HCT116 (cell line): ENCODE data around the gene LRRC32. TPM values are rescaled to one million over a fixed set of nuclear protein-coding genes. Genes with fewer than 3 reads are reported as not detected.
"Not testable (repeated sequence)": the region's sequence is repeated elsewhere in the genome, so short reads cannot be mapped to it uniquely, and the experiment has no call there.

Experiments used
- ATAC-seq: fragments of 200-7000 bp; cut with Tn5 transposase; 2 replicates; pipeline ENCODE4 v1.9.1; 2020; ENCODE audit warnings: mild to moderate bottlenecking, moderate library complexity
- BruUV-seq: library from RNA; stranded (reverse); fragments of 400-500 nt; replicated peaks from 2 replicates; lab custom pipeline; 2021; lab: Mats Ljungman, UMichigan
- CTCF ChIA-PET: fragments of 300-600 bp; sonication (Branson Sonifier 250); formaldehyde crosslinking; loops from one replicate; lab custom pipeline; 2021; ENCODE audit warnings: antibody characterized with exemption; lab: Charles Lee
- POLR2A ChIA-PET: fragments of 300-600, 350-600 bp; sonication (Branson Sonifier 250); formaldehyde crosslinking; loops from one replicate; lab custom pipeline; 2021; ENCODE audit warnings: antibody characterized with exemption; lab: Charles Lee
- RAD21 ChIA-PET, 2 experiments: fragments of 300-600 bp; sonication (Branson Sonifier 250); formaldehyde crosslinking; loops; one replicate each; lab custom pipeline; 2023; ENCODE audit warnings: low total read pairs in 2 of 2; ENCODE audit not compliant: uncharacterized antibody in 2 of 2, unreplicated experiment in 2 of 2, low non-redundant PET in 1 of 2; lab: Charles Lee
- DNase-seq: peaks from one replicate; pipeline ENCODE4 v3.0.0-alpha.2; 2010; ENCODE audit warnings: low read depth, low spot score
- H2AFZ ChIP-seq: fragments of 200-600 bp; shearing (Covaris generic), sonication (generic); 2 replicates; pipeline ENCODE4 v1.6.1; 2017; ENCODE audit warnings: low read depth, mixed run types, mixed read lengths, antibody characterized with exemption, low read length; ENCODE audit not compliant: poor library complexity, severe bottlenecking
- H3K27ac ChIP-seq: 2 replicates; pipeline ENCODE4 v1.5.1; 2012; ENCODE audit warnings: low read depth, low read length
- H3K27me3 ChIP-seq: fragments of 200-600 bp; sonication (generic); 2 replicates; pipeline ENCODE4 v1.6.1; 2016; ENCODE audit warnings: mixed run types, low read length, mixed read lengths; ENCODE audit not compliant: insufficient read depth
- H3K36me3 ChIP-seq, 2 experiments: fragments of 200-500 bp in 1 of 2; fragments of 200-600 bp in 1 of 2; sonication (Bioruptor generic) in 1 of 2; sonication (generic) in 1 of 2; 2 replicates each; pipeline versions ENCODE4 v1.5.1 to v1.6.1; 2014 to 2016; ENCODE audit warnings: low read length in 2 of 2, inconsistent platforms in 1 of 2, mixed read lengths in 1 of 2, mixed run types in 1 of 2; ENCODE audit not compliant: insufficient read depth in 2 of 2, control insufficient read depth in 1 of 2
- H3K4me1 ChIP-seq, 2 experiments: fragments of 200-600 bp in 1 of 2; sonication (generic) in 1 of 2; 2 replicates each; pipeline versions ENCODE4 v1.5.1 to v1.6.1; 2012 to 2017; ENCODE audit warnings: low read length in 2 of 2, inconsistent platforms in 1 of 2, mild to moderate bottlenecking in 1 of 2, mixed read lengths in 1 of 2, mixed run types in 1 of 2, moderate library complexity in 1 of 2; ENCODE audit not compliant: insufficient read depth in 2 of 2, control insufficient read depth in 1 of 2
- H3K4me2 ChIP-seq: fragments of 200-600 bp; sonication (generic); 2 replicates; pipeline ENCODE4 v1.6.1; 2017; ENCODE audit warnings: mixed run types, low read length, mixed read lengths
- H3K4me3 ChIP-seq, 2 experiments: fragments of 200-600 bp in 1 of 2; sonication (generic) in 1 of 2; replicated peaks in 1 of 2; 2 replicates each; pipeline ENCODE4 v1.5.1; 2011 to 2016; ENCODE audit warnings: low read length in 2 of 2, control low read depth in 1 of 2, low read depth in 1 of 2, mild to moderate bottlenecking in 1 of 2, mixed read lengths in 1 of 2, mixed run types in 1 of 2
- H3K79me2 ChIP-seq: fragments of 200-600 bp; sonication (generic); 2 replicates; pipeline ENCODE4 v1.6.1; 2017; ENCODE audit warnings: mild to moderate bottlenecking, mixed run types, low read length, moderate library complexity, mixed read lengths; ENCODE audit not compliant: insufficient read depth
- H3K9ac ChIP-seq: fragments of 200-600 bp; sonication (generic); 2 replicates; pipeline ENCODE4 v1.6.1; 2016; ENCODE audit warnings: low read length, mixed read lengths
- H3K9me2 ChIP-seq: fragments of 200-600 bp; sonication (generic), shearing (Covaris generic); 2 replicates; pipeline ENCODE4 v1.6.1; 2017; ENCODE audit warnings: mixed run types, mild to moderate bottlenecking, moderate library complexity; ENCODE audit not compliant: insufficient read depth
- H3K9me3 ChIP-seq, 2 experiments: fragments of 200-500 bp in 1 of 2; fragments of 200-600 bp in 1 of 2; sonication (Bioruptor generic) in 1 of 2; sonication (generic) in 1 of 2; 2 replicates each; pipeline ENCODE4 v1.6.1; 2014 to 2017; ENCODE audit warnings: low read length in 2 of 2, mixed read lengths in 2 of 2, inconsistent platforms in 1 of 2, low read depth in 1 of 2, mild to moderate bottlenecking in 1 of 2, mixed run types in 1 of 2, moderate library complexity in 1 of 2; ENCODE audit not compliant: control insufficient read depth in 1 of 2, insufficient read depth in 1 of 2
- H4K20me1 ChIP-seq: fragments of 200-600 bp; sonication (generic), shearing (Covaris generic); 2 replicates; pipeline ENCODE4 v1.6.1; 2017; ENCODE audit warnings: mixed run types, mild to moderate bottlenecking, moderate library complexity; ENCODE audit not compliant: insufficient read depth
- CBX3 ChIP-seq: IDR thresholded peaks from 2 replicates; pipeline ENCODE4 v1.6.1; 2012; ENCODE audit warnings: low read depth
- CEBPB ChIP-seq: IDR thresholded peaks from 2 replicates; pipeline ENCODE4 v1.6.1; 2012; ENCODE audit warnings: low read depth
- EGR1 ChIP-seq: IDR thresholded peaks from 2 replicates; pipeline ENCODE4 v1.6.1; 2012; ENCODE audit warnings: low read depth
- RAD21 ChIP-seq: IDR thresholded peaks from 2 replicates; pipeline ENCODE4 v1.6.1; 2012; ENCODE audit warnings: low read depth, mild to moderate bottlenecking
- REST ChIP-seq: IDR thresholded peaks from 2 replicates; pipeline ENCODE4 v1.6.1; 2012; ENCODE audit warnings: low read depth
- intact Hi-C: fragments of 100-400 bp; cut with micrococcal nuclease; formaldehyde crosslinking; loops from 2 replicates; pipeline ENCODE4 v1.10.0; 2022
- total RNA-seq: library from RNA; stranded (reverse); gene quantifications from one replicate; pipeline ENCODE4 v1.2.1, GENCODE V29; 2021; ENCODE audit not compliant: unreplicated experiment
- TF ChIP-seq, protein P1 (sequence below): IDR thresholded peaks from 2 replicates; pipeline ENCODE4 v1.6.1; 2011; ENCODE audit warnings: mild to moderate bottlenecking, low read length, moderate library complexity; ENCODE audit not compliant: insufficient replicate concordance; ENCODE audit errors: extremely low read depth

LRRC32 gene
- total RNA-seq, 1 experiment from 2014 or later, result 0.54 TPM

DNA sequence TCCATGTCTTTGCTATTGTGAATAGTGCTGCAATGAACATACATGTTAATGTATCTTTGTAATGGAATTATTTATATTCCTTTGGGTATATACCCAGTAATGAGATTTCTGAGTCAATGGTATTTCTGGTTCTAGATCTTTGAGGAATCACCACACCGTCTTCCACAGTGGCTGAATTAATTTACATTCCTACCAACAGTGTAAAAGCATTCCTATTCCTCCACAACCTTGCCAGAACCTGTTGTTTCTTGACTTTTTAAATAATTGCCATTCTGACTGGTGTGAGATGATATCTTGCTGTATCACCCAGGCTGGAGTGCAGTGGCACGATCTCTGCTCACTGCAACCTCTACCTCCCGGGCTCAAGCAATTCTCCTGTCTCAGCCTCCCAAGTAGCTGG, 26.8 kb downstream of the LRRC32 start:
- RAD21 ChIA-PET, H3K4me1 ChIP-seq, CTCF ChIA-PET, H3K27ac ChIP-seq, H3K9me2 ChIP-seq, DNase-seq, H3K9ac ChIP-seq, H3K79me2 ChIP-seq, H4K20me1 ChIP-seq, H3K27me3 ChIP-seq, BruUV-seq, POLR2A ChIA-PET, H3K36me3 ChIP-seq, ATAC-seq, H2AFZ ChIP-seq, H3K4me2 ChIP-seq, H3K4me3 ChIP-seq, intact Hi-C loops, H3K9me3 ChIP-seq: not testable (repeated sequence)

- no peak overlapping the region for H3K4me2 ChIP-seq
- H3K9me2 ChIP-seq, result no peaks in the 10 kb centered on the region
- no TSS peak for BruUV-seq
- DNase-seq (no peak), ATAC-seq (no peak)
- POLR2A ChIA-PET, result no interaction called here
- H3K9ac ChIP-seq, result no peak overlapping the region
- TF ChIP-seq RAD21, result no peak
- no peak for TF ChIP-seq EGR1
- no peak for TF ChIP-seq REST
- TF ChIP-seq CEBPB, result no peak
- no peak for TF ChIP-seq CBX3
- TF ChIP-seq, protein P1, sequence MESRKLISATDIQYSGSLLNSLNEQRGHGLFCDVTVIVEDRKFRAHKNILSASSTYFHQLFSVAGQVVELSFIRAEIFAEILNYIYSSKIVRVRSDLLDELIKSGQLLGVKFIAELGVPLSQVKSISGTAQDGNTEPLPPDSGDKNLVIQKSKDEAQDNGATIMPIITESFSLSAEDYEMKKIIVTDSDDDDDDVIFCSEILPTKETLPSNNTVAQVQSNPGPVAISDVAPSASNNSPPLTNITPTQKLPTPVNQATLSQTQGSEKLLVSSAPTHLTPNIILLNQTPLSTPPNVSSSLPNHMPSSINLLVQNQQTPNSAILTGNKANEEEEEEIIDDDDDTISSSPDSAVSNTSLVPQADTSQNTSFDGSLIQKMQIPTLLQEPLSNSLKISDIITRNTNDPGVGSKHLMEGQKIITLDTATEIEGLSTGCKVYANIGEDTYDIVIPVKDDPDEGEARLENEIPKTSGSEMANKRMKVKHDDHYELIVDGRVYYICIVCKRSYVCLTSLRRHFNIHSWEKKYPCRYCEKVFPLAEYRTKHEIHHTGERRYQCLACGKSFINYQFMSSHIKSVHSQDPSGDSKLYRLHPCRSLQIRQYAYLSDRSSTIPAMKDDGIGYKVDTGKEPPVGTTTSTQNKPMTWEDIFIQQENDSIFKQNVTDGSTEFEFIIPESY, result no peak
- no peak overlapping the region for H3K4me3 ChIP-seq
- CTCF ChIA-PET, result no interaction called here
- no peak overlapping the region for H2AFZ ChIP-seq
- H4K20me1 ChIP-seq, result no peaks in the 10 kb centered on the region
- no peaks in the 10 kb centered on the region for H3K9me3 ChIP-seq
- no peaks in the 10 kb centered on the region for H3K4me1 ChIP-seq
- H3K79me2 ChIP-seq, result no peaks in the 10 kb centered on the region
- no peaks in the 10 kb centered on the region for H3K36me3 ChIP-seq
- H3K27me3 ChIP-seq, result no peaks in the 10 kb centered on the region
- H3K27ac ChIP-seq, result no peak overlapping the region
- intact Hi-C loops, result no loop called here
- RAD21 ChIA-PET, result no interaction called here
These were observed 28.2 kb downstream of the LRRC32 start for GRCh38 chr11:76642341-76642740.
